ENCODE measurements around the gene ATP11B. TPM values are rescaled to one million over a fixed set of nuclear protein-coding genes. Genes with fewer than 3 reads are reported as not detected.

The ATP11B gene
- total and polyA plus RNA-seq, 2 experiments from 2014 or later, result 25.5 to 68.1 TPM

GRCh38 chr3:182913889-182914288, 120.6 kb downstream of the ATP11B start:
- H3K27me3 ChIP-seq (replicated peaks; ENCODE audit: insufficient read depth), result no peaks in the 10 kb centered on the region
- no peaks in the 10 kb centered on the region for H3F3A ChIP-seq (ENCODE audit: insufficient read depth)
- H3K9ac ChIP-seq, result no peak overlapping the region
- no peaks in the 10 kb centered on the region for H3K79me2 ChIP-seq (ENCODE audit: insufficient read depth)
- H3K36me3 ChIP-seq (ENCODE audit: low read depth), result peaks cover 19% of the 10 kb centered on the region
- no peak overlapping the region for H3K4me3 ChIP-seq
- no peak overlapping the region for H3K27ac ChIP-seq
- no peaks in the 10 kb centered on the region for H3K9me3 ChIP-seq (ENCODE audit: low read depth)
- no peak overlapping the region for H2AFZ ChIP-seq
- 0 out of 2 replicates have a peak, but pooled peaks cover 6% of the 10 kb centered on the region for H3K4me1 ChIP-seq (ENCODE audit: insufficient read depth)
- no peaks in the 10 kb centered on the region for H4K20me1 ChIP-seq (ENCODE audit: insufficient read depth)
- H3K9me2 ChIP-seq (ENCODE audit: insufficient read depth), result no peaks in the 10 kb centered on the region
- no peak for DNase-seq
- no peak overlapping the region for H3K4me2 ChIP-seq (ENCODE audit: unreplicated experiment)
- WGBS, 2 experiments (ENCODE audit: low coverage in 1 of 2, low lambda C conversion rate in 2 of 2, missing lambda C conversion rate in 2 of 2), result 69 to 79% methylated on average over 4 of the region's 4 CpGs
- in situ Hi-C loops (cut with MboI), result loop anchor here (25.0 kb wide), 1 partner anchor 473 kb away; no protein-coding TSS in a partner anchor
- TF ChIP-seq EZH2 (IDR thresholded peaks at IDR 0.05; ENCODE audit: insufficient read depth, poor library complexity, severe bottlenecking), result no peak
- TF ChIP-seq EZH2phosphoT487 (IDR thresholded peaks at IDR 0.05; ENCODE audit: insufficient read depth, low read depth), result no peak

GRCh38 chr3:182914341-182914740, 121.0 kb downstream of the ATP11B start:
- no peak for DNase-seq
- H3K36me3 ChIP-seq (ENCODE audit: low read depth), result peaks cover 19% of the 10 kb centered on the region
- in situ Hi-C loops (cut with MboI), result loop anchor here (25.0 kb wide), 1 partner anchor 473 kb away; no protein-coding TSS in a partner anchor
- H3K27me3 ChIP-seq (replicated peaks; ENCODE audit: insufficient read depth), result no peaks in the 10 kb centered on the region
- H3K9me2 ChIP-seq (ENCODE audit: insufficient read depth), result no peaks in the 10 kb centered on the region
- H3F3A ChIP-seq (ENCODE audit: insufficient read depth), result no peaks in the 10 kb centered on the region
- no peaks in the 10 kb centered on the region for H4K20me1 ChIP-seq (ENCODE audit: insufficient read depth)
- no peaks in the 10 kb centered on the region for H3K9me3 ChIP-seq (ENCODE audit: low read depth)
- H2AFZ ChIP-seq, result no peak overlapping the region
- 95 to 96% methylated on average over 1 of the region's 1 CpG for WGBS, 2 experiments (ENCODE audit: low coverage in 1 of 2, low lambda C conversion rate in 2 of 2, missing lambda C conversion rate in 2 of 2)
- H3K9ac ChIP-seq, result no peak overlapping the region
- no peak overlapping the region for H3K27ac ChIP-seq
- H3K79me2 ChIP-seq (ENCODE audit: insufficient read depth), result no peaks in the 10 kb centered on the region
- H3K4me3 ChIP-seq, result no peak overlapping the region
- no peak overlapping the region for H3K4me2 ChIP-seq (ENCODE audit: unreplicated experiment)
- no peak for TF ChIP-seq EZH2phosphoT487 (IDR thresholded peaks at IDR 0.05; ENCODE audit: insufficient read depth, low read depth)
- no peak for TF ChIP-seq EZH2 (IDR thresholded peaks at IDR 0.05; ENCODE audit: insufficient read depth, poor library complexity, severe bottlenecking)
- H3K4me1 ChIP-seq (ENCODE audit: insufficient read depth), result 0 out of 2 replicates have a peak, but pooled peaks cover 4% of the 10 kb centered on the region

- peaks cover 10% of the 10 kb centered on the region for H3K4me1 ChIP-seq (ENCODE audit: insufficient read depth)
- peaks cover 19% of the 10 kb centered on the region for H3K36me3 ChIP-seq (ENCODE audit: low read depth)
- no peak overlapping the region for H3K27ac ChIP-seq
- H3K27me3 ChIP-seq (replicated peaks; ENCODE audit: insufficient read depth), result no peaks in the 10 kb centered on the region
- H3K9me3 ChIP-seq (ENCODE audit: low read depth), result no peaks in the 10 kb centered on the region
- no peak for DNase-seq
- H4K20me1 ChIP-seq (ENCODE audit: insufficient read depth), result no peaks in the 10 kb centered on the region
- no peak overlapping the region for H2AFZ ChIP-seq
- in situ Hi-C loops (cut with MboI), result loop anchor here (25.0 kb wide), 1 partner anchor 470 kb away; no protein-coding TSS in a partner anchor
- no peaks in the 10 kb centered on the region for H3F3A ChIP-seq (ENCODE audit: insufficient read depth)
- H3K79me2 ChIP-seq (ENCODE audit: insufficient read depth), result no peaks in the 10 kb centered on the region
- 97 to 99% methylated on average over 3 of the region's 3 CpGs for WGBS, 2 experiments (ENCODE audit: low coverage in 1 of 2, low lambda C conversion rate in 2 of 2, missing lambda C conversion rate in 2 of 2)
- TF ChIP-seq EZH2phosphoT487 (IDR thresholded peaks at IDR 0.05; ENCODE audit: insufficient read depth, low read depth), result no peak
- TF ChIP-seq EZH2 (IDR thresholded peaks at IDR 0.05; ENCODE audit: insufficient read depth, poor library complexity, severe bottlenecking), result no peak
- no peak overlapping the region for H3K9ac ChIP-seq
- no peak overlapping the region for H3K4me3 ChIP-seq
- H3K9me2 ChIP-seq (ENCODE audit: insufficient read depth), result no peaks in the 10 kb centered on the region
- H3K4me2 ChIP-seq (ENCODE audit: unreplicated experiment), result no peak overlapping the region
These were observed 123.8 kb downstream of the ATP11B start for GRCh38 chr3:182917134-182917533.

GRCh38 chr3:182919866-182920357, 126.6 kb downstream of the ATP11B start:
- DNase-seq, result no peak
- H3K27me3 ChIP-seq (replicated peaks; ENCODE audit: insufficient read depth), result no peaks in the 10 kb centered on the region
- TF ChIP-seq EZH2 (IDR thresholded peaks at IDR 0.05; ENCODE audit: insufficient read depth, poor library complexity, severe bottlenecking), result no peak
- no peak for TF ChIP-seq EZH2phosphoT487 (IDR thresholded peaks at IDR 0.05; ENCODE audit: insufficient read depth, low read depth)
- no peaks in the 10 kb centered on the region for H3K9me2 ChIP-seq (ENCODE audit: insufficient read depth)
- no peak overlapping the region for H3K9ac ChIP-seq
- H3K79me2 ChIP-seq (ENCODE audit: insufficient read depth), result no peaks in the 10 kb centered on the region
- no peaks in the 10 kb centered on the region for H4K20me1 ChIP-seq (ENCODE audit: insufficient read depth)
- H3K9me3 ChIP-seq (ENCODE audit: low read depth), result no peaks in the 10 kb centered on the region
- no peak overlapping the region for H3K27ac ChIP-seq
- peaks cover 7% of the 10 kb centered on the region for H3K36me3 ChIP-seq (ENCODE audit: low read depth)
- H3F3A ChIP-seq (ENCODE audit: insufficient read depth), result no peaks in the 10 kb centered on the region
- 86 to 87% methylated on average over 5 of the region's 5 CpGs for WGBS, 2 experiments (ENCODE audit: low coverage in 1 of 2, low lambda C conversion rate in 2 of 2, missing lambda C conversion rate in 2 of 2)
- in situ Hi-C loops (cut with MboI), result loop anchor here (25.0 kb wide), 1 partner anchor 467 kb away; no protein-coding TSS in a partner anchor
- H3K4me2 ChIP-seq (ENCODE audit: unreplicated experiment), result no peak overlapping the region
- no peak overlapping the region for H3K4me3 ChIP-seq
- H2AFZ ChIP-seq, result no peak overlapping the region
- peaks cover 10% of the 10 kb centered on the region for H3K4me1 ChIP-seq (ENCODE audit: insufficient read depth)

Data from GM23248 (cell line).